ENCODE data around the gene OR8G1. TPM values are rescaled to one million over a fixed set of nuclear protein-coding genes. Genes with fewer than 3 reads are reported as not detected.

OR8G1 gene, protein sequence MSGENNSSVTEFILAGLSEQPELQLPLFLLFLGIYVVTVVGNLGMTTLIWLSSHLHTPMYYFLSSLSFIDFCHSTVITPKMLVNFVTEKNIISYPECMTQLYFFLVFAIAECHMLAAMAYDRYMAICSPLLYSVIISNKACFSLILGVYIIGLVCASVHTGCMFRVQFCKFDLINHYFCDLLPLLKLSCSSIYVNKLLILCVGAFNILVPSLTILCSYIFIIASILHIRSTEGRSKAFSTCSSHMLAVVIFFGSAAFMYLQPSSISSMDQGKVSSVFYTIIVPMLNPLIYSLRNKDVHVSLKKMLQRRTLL
- total RNA-seq, result under 0.01 TPM

DNA sequence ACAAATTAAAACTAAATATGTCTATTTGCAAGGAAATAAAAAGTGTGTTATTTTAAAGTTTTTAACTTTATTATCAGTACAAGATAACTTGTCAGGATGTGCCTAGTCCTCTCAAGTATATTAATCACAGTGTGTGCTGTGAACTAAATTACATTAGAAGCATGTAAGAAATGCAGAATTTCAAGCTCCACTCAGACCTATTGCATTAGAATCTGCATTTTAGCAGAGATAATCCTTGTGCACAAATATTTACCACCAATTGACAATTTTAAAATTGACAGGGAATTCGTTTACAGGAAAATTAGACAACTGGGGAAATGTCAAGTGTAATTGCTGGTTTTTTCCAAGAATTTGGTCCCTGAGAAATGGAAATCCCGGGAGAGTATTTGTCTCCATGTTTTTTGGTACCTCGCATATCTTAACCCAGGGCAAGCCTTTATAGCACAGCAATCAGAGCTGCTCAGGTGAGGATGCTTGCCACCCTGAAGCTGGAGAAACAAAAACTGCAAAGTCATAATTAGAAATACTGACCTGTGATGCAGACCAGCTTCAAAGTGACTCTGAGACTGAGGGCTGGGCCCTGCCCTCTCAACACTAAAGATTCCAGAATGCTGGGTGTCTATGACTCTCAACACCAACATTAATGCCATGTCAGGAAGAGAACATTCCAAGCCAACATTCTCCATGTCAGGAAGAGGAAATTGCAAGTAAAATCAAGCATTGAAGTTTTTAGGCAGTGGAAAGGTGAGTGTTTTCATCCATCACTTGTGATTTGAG is at the start of gene OR8G1:
Gene OR8G1, plus strand, starts transcription at position 475 of the 777 bp plus-strand sequence. CDS start 8,581 bp downstream, outside the sequence.
- H3K9me3 ChIP-seq (ENCODE audit: low read depth, low read length), result no peaks in the 10 kb centered on the region

DNA sequence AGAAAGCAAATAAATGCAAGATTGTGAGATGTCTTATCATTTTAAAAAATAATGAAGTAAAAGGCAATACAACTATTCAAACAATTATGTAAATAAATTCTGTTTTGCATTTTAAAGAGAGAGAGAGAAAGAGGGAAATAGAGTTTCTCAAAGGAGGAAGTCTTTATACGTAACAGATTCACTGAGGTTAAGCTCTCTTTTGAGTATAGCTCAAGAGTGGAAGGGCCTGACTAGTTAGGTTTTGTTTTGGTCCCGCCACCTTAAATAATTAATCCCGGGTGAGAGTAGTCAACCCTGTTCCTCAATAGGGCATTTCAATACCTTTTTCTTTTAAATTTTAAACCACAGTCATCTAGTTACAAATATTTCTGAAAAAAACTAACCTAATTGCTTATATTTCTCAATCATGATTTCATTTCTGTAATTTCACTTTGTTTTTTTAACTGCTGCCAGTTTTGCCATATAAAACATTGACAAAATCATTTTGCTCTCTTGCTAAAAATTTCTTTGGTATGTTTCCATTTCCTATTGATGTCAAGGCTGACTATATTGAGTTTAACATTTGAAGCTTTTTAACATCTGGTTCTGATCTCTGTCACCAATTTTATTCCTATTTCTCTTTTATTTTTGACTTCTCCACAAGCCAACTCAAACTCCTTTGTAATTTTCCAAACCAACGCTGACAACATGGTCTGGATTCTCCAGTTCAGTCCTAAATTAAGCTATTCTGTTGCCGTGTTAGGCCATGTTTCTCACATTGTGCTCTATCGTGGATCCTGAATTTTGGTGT is 47.5 kb upstream of the OR8G1 start:
- Histone ChIP-seq H3K9me3 (ENCODE audit: low read depth, low read length) (no peaks in the 10 kb centered on the region), H3K4me1 (ENCODE audit: insufficient read depth, low read length) (peaks cover 8% of the 10 kb centered on the region), H3K4me3 (ENCODE audit: low read length) (no peak overlapping the region), H3K27me3 (ENCODE audit: insufficient read depth, low read length) (no peaks in the 10 kb centered on the region)

More for the DNA sequence above, at the start of gene OR8G1:
- Histone ChIP-seq H3K4me3 (ENCODE audit: low read length) (no peak within 1 kb of the TSS), H3K4me1 (ENCODE audit: insufficient read depth, low read length) (no peaks in the 10 kb centered on the region), H3K27me3 (ENCODE audit: insufficient read depth, low read length) (no peaks in the 10 kb centered on the region)

DNA sequence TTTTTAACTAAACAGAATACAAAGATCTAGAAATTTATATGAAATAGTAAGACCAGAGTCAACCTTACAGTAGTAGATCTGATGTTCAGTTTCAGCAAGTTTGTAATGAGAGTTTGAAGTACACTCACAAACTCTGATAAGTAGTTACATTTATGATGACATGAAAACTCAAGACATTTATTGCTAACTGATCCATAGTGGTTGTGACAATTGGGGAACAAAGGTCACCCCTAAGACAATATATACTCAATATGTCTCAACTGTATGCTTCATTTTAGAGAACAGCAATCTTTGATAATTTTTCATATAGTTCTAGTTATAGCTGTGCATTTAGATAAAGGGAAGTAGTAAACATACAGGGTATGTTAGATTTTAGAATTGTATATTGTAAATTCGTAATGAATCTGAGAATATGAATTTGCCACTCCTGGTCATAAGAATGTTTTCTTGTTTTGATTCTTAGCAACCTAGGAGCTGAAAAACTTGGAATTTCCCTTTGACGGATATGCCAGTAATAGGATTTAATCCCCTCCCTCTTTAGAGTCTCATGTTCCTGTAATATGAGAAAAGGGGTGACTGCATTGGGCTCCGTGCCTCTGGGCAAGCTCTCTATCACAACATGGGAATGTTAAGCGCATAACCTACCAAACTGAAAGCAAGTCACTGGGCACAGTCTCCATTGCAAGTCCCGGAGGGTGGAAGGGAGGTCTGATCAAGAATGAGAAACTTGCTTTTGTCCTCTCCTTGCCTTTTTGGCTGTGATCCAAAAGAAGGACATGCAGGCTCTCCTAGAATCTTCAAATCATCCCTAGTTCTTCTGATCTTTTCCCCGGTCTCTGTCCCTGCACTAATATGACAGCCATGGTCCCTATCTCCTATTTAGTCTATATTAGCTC is 46.4 kb upstream of the OR8G1 start:
- Histone ChIP-seq H3K9me3 (ENCODE audit: low read depth, low read length) (no peaks in the 10 kb centered on the region), H3K4me1 (ENCODE audit: insufficient read depth, low read length) (peaks cover 8% of the 10 kb centered on the region), H3K4me3 (ENCODE audit: low read length) (no peak overlapping the region), H3K27me3 (ENCODE audit: insufficient read depth, low read length) (no peaks in the 10 kb centered on the region)

- Histone ChIP-seq H3K4me3 (ENCODE audit: low read length) (no peak overlapping the region), H3K9me3 (ENCODE audit: low read depth, low read length) (no peaks in the 10 kb centered on the region), H3K27me3 (ENCODE audit: insufficient read depth, low read length) (no peaks in the 10 kb centered on the region), H3K4me1 (ENCODE audit: insufficient read depth, low read length) (peaks cover 8% of the 10 kb centered on the region)
These were observed 45.6 kb upstream of the OR8G1 start for GRCh38 chr11:124195189-124195734.

DNA sequence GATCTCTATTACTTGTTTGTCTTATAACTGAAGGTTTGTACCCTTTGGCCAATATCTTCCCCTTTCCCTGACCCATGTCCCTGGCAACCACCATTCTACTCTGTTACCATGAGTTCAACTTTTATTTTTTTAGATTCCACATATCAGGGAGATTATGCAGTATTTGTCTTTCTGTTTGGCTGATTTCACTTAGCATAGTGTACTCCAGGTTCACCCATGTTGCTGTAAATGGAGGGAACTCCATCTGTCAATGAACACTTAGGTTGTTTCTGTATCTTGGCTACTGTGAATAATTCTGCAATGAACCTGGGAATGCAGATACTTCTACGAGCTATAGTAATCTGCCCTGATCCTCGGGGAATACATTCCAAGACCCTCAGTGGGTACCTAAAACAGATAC is 42.9 kb upstream of the OR8G1 start:
- H3K27me3 ChIP-seq (ENCODE audit: insufficient read depth, low read length), result no peaks in the 10 kb centered on the region
- H3K4me1 ChIP-seq (ENCODE audit: insufficient read depth, low read length), result peaks cover 5% of the 10 kb centered on the region
- H3K9me3 ChIP-seq (ENCODE audit: low read depth, low read length), result no peaks in the 10 kb centered on the region
- no peak overlapping the region for H3K4me3 ChIP-seq (ENCODE audit: low read length)

DNA sequence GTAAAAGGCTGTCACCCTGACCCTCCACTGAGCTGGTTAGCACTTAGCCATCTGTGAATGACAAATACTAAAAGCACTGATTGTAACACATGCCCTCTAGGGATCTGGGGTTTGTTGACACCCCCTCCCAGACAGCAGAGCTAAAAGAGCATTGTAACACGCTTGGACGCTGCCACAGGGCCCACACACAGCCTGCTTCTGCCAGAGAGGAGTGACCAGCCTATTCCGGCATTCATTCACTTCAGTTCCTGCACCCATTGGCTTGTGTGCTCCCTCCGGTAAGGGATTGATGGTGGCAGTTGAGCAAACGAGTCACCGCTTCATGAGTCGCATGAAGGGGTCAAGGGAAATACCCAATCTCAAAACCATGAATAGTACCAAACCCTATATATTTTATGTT is 42.0 kb upstream of the OR8G1 start:
- no peak overlapping the region for H3K4me3 ChIP-seq (ENCODE audit: low read length)

DNA sequence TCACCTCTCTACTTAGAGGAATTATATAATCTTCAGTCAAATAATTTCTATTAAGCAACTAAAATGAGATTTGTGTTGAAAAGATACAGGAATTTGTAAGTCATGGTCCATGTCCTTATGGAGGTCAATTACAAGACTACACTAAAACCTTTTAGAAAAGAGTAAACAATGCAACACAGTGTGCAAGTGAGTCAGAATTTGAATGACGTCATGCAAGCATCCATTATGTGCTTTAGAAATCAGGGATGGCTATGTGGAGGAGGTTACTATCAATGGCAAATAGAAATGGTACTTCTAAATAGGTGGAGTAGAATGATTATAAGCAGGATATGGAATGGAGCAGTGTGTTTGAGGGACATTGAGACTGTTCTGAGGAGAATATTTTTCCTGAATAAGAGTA is 41.2 kb upstream of the OR8G1 start:
- no peaks in the 10 kb centered on the region for H3K27me3 ChIP-seq (ENCODE audit: insufficient read depth, low read length)
- no peaks in the 10 kb centered on the region for H3K9me3 ChIP-seq (ENCODE audit: low read depth, low read length)
- H3K4me3 ChIP-seq (ENCODE audit: low read length), result no peak overlapping the region
- H3K4me1 ChIP-seq (ENCODE audit: insufficient read depth, low read length), result no peaks in the 10 kb centered on the region

More for the DNA sequence above, 42.0 kb upstream of the OR8G1 start:
- Histone ChIP-seq H3K4me1 (ENCODE audit: insufficient read depth, low read length) (peaks cover under 1% of the 10 kb centered on the region), H3K9me3 (ENCODE audit: low read depth, low read length) (no peaks in the 10 kb centered on the region), H3K27me3 (ENCODE audit: insufficient read depth, low read length) (no peaks in the 10 kb centered on the region)

DNA sequence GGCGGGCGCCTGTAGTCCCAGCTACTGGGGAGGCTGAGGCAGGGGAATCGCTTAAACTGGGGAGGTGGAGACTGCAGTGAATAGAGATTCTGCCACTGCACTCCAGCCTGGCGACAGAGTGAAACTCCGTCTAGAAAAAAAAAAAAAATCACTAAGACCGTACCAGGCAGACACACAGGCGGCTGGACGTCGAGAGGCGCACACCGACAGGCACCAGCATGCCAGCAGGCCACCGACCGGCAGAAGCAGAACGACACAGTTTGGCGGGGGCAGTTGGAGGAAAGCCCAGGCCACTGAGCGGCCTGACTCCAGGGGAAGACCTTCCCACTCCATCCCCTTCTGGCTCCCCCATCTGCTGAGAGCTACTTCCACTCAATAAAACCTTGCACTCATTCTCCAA is 40.2 kb upstream of the OR8G1 start:
- no peaks in the 10 kb centered on the region for H3K4me1 ChIP-seq (ENCODE audit: insufficient read depth, low read length)
- H3K4me3 ChIP-seq (ENCODE audit: low read length), result no peak overlapping the region
- no peaks in the 10 kb centered on the region for H3K9me3 ChIP-seq (ENCODE audit: low read depth, low read length)
- no peaks in the 10 kb centered on the region for H3K27me3 ChIP-seq (ENCODE audit: insufficient read depth, low read length)

DNA sequence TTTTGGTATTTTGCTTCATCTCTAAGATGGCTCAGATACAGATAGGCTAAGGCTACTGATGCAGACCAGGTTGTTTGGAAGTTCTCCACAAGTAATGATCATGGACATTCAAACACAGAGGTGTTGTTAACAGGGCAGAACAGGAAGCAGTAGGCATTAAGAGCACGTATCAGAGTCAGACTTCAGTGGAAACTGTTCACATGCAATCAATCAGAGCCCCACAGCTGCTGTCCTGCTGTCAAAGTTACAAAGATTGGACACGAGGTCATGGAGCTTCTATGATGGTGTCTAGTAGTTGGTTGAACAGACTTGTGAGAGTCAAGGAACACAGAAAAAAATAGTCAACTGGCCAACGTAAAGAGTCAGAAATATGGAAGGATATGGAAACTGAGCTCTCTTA is 37.9 kb upstream of the OR8G1 start:
- no peaks in the 10 kb centered on the region for H3K4me1 ChIP-seq (ENCODE audit: insufficient read depth, low read length)
- H3K27me3 ChIP-seq (ENCODE audit: insufficient read depth, low read length), result no peaks in the 10 kb centered on the region
- H3K4me3 ChIP-seq (ENCODE audit: low read length), result no peak overlapping the region
- no peaks in the 10 kb centered on the region for H3K9me3 ChIP-seq (ENCODE audit: low read depth, low read length)

DNA sequence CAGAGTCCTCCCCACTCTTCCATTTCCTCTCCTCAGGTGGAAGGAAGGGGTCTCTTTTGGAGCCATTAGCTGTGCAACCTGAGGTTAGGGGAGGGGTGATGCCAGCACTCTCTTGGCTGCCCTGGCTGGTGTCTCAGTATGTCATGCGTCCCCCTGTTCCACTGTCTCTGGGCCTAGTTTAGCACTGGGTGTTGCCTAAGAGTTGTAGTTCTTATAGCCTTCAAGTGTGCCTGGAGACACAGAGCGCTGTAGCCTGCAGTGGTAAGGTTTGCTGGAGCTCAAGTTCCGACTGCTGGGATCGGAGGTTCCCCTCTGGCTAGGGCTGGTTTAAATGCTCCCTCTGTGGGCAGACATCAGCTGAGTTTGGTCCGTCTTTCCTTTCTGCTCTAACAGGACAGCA is 36.9 kb upstream of the OR8G1 start:
- no peaks in the 10 kb centered on the region for H3K27me3 ChIP-seq (ENCODE audit: insufficient read depth, low read length)

DNA sequence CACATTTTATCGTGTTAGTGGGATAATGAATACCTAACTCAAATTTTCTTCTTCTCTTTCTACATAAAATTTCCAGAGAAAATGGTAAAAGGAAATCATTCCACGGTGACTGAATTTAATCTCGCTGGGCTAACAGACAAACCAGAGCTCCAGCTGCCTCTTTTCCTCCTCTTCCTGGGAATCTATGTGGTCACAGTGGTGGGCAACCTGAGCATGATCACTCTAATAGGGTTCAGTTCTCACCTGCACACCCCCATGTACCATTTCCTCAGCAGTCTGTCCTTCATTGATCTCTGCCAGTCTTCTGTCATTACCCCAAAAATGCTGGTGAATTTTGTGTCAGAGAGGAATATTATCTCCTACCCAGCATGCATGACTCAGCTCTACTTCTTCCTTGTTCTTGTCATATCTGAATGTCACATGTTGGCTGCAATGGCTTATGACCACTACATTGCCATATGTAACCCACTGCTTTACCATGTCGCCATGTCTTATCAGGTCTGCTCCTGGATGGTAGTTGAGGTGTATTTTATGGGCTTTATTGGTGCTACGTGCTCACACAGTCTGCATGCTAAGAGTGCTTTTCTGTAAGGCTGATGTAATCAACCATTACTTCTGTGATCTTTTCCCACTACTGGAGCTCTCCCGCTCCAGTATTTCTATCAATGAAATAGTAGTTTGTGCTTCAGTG is 33.6 kb upstream of the OR8G1 start:
- Histone ChIP-seq H3K4me3 (ENCODE audit: low read length) (no peak overlapping the region), H3K27me3 (ENCODE audit: insufficient read depth, low read length) (no peaks in the 10 kb centered on the region), H3K9me3 (ENCODE audit: low read depth, low read length) (no peaks in the 10 kb centered on the region), H3K4me1 (ENCODE audit: insufficient read depth, low read length) (no peaks in the 10 kb centered on the region)

More for the DNA sequence above, 36.9 kb upstream of the OR8G1 start:
- no peak overlapping the region for H3K4me3 ChIP-seq (ENCODE audit: low read length)
- H3K4me1 ChIP-seq (ENCODE audit: insufficient read depth, low read length), result no peaks in the 10 kb centered on the region
- no peaks in the 10 kb centered on the region for H3K9me3 ChIP-seq (ENCODE audit: low read depth, low read length)

DNA sequence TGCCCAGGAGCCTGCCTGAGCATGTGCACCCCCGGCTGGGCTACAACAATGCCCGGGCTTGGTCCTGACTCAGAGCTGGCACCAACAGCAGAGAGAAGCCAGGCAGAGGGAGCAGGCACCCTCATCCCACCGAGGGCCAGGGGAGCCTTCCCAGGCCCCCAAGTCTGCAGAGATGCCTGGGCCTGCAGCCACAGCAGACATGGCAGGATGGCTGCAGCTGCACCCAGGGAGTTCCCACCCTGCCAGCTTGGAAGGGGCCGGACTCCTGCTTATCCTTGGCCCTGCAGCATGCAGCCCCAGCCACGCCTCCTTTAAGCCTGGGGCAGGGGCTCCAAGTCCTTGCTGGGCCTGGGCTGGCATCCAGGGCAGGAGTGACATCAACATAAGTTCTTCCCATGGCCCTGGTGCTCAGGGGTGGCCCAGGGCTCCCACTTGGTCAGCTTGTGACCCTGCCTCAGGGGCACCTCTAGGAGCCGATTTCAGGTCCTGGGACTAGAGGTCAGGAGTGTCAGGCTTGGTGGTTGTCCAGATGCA is 31.0 kb upstream of the OR8G1 start:
- no peaks in the 10 kb centered on the region for H3K27me3 ChIP-seq (ENCODE audit: insufficient read depth, low read length)
- no peak overlapping the region for H3K4me3 ChIP-seq (ENCODE audit: low read length)
- no peaks in the 10 kb centered on the region for H3K4me1 ChIP-seq (ENCODE audit: insufficient read depth, low read length)
- H3K9me3 ChIP-seq (ENCODE audit: low read depth, low read length), result no peaks in the 10 kb centered on the region

GRCh38 chr11:124210421-124210820 is 30.5 kb upstream of the OR8G1 start:
- Histone ChIP-seq H3K4me3 (ENCODE audit: low read length) (no peak overlapping the region), H3K27me3 (ENCODE audit: insufficient read depth, low read length) (no peaks in the 10 kb centered on the region), H3K4me1 (ENCODE audit: insufficient read depth, low read length) (no peaks in the 10 kb centered on the region)

More at GRCh38 chr11:124210421-124210820, 30.5 kb upstream of the OR8G1 start:
- H3K9me3 ChIP-seq (ENCODE audit: low read depth, low read length), result no peaks in the 10 kb centered on the region
